ENCODE measurements around the gene MYO3A.
"Not testable (repeated sequence)": the region's sequence is repeated elsewhere in the genome, so short reads cannot be mapped to it uniquely, and the experiment has no call there.

Gene MYO3A

GRCh38 chr10:25999295-25999981 is 65.4 kb downstream of the MYO3A start:
- no peaks in the 10 kb centered on the region for H3K27me3 ChIP-seq (ENCODE audit: insufficient read depth, low read length)
- H3K36me3 ChIP-seq (ENCODE audit: insufficient read depth, low read length) = no peaks in the 10 kb centered on the region
- no peak for TF ChIP-seq EZH2 (IDR thresholded peaks at IDR 0.05; ENCODE audit: borderline replicate concordance, low read length)
- TF ChIP-seq, protein P1, sequence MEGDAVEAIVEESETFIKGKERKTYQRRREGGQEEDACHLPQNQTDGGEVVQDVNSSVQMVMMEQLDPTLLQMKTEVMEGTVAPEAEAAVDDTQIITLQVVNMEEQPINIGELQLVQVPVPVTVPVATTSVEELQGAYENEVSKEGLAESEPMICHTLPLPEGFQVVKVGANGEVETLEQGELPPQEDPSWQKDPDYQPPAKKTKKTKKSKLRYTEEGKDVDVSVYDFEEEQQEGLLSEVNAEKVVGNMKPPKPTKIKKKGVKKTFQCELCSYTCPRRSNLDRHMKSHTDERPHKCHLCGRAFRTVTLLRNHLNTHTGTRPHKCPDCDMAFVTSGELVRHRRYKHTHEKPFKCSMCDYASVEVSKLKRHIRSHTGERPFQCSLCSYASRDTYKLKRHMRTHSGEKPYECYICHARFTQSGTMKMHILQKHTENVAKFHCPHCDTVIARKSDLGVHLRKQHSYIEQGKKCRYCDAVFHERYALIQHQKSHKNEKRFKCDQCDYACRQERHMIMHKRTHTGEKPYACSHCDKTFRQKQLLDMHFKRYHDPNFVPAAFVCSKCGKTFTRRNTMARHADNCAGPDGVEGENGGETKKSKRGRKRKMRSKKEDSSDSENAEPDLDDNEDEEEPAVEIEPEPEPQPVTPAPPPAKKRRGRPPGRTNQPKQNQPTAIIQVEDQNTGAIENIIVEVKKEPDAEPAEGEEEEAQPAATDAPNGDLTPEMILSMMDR (IDR thresholded peaks at IDR 0.05; ENCODE audit: low read length) = no peak
- no peak overlapping the region for H2AFZ ChIP-seq (ENCODE audit: low read length)
- H3K4me2 ChIP-seq (ENCODE audit: low read length) = no peak overlapping the region
- no peaks in the 10 kb centered on the region for H3K9me2 ChIP-seq (ENCODE audit: low read depth, low read length)
- H3K9ac ChIP-seq (ENCODE audit: low read length) = no peak overlapping the region
- no peaks in the 10 kb centered on the region for H3K79me2 ChIP-seq (ENCODE audit: insufficient read depth, low read length)
- no peaks in the 10 kb centered on the region for H3F3A ChIP-seq (ENCODE audit: insufficient read depth, low read length)
- no peaks in the 10 kb centered on the region for H4K20me1 ChIP-seq (ENCODE audit: insufficient read depth, low read length)
- H3K4me3 ChIP-seq (ENCODE audit: low read depth, low read length, poor library complexity, severe bottlenecking) = no peak overlapping the region
- H3K27ac ChIP-seq (ENCODE audit: low read depth, low read length, poor library complexity, severe bottlenecking) = no peak overlapping the region
- no peaks in the 10 kb centered on the region for H3K4me1 ChIP-seq (ENCODE audit: insufficient read depth, low read length, severe bottlenecking)
- no peaks in the 10 kb centered on the region for H3K9me3 ChIP-seq (ENCODE audit: low read length)

- no peaks in the 10 kb centered on the region for H3K4me1 ChIP-seq (ENCODE audit: insufficient read depth, low read length, severe bottlenecking)
- H3K27me3 ChIP-seq (ENCODE audit: insufficient read depth, low read length) = no peaks in the 10 kb centered on the region
- no peaks in the 10 kb centered on the region for H3F3A ChIP-seq (ENCODE audit: insufficient read depth, low read length)
- H3K9me2 ChIP-seq (ENCODE audit: low read depth, low read length) = no peaks in the 10 kb centered on the region
- H3K4me2 ChIP-seq (ENCODE audit: low read length) = no peak overlapping the region
- no peaks in the 10 kb centered on the region for H3K36me3 ChIP-seq (ENCODE audit: insufficient read depth, low read length)
- H3K79me2 ChIP-seq (ENCODE audit: insufficient read depth, low read length) = no peaks in the 10 kb centered on the region
- no peak overlapping the region for H3K27ac ChIP-seq (ENCODE audit: low read depth, low read length, poor library complexity, severe bottlenecking)
- no peak overlapping the region for H3K9ac ChIP-seq (ENCODE audit: low read length)
- no peak for TF ChIP-seq EZH2 (IDR thresholded peaks at IDR 0.05; ENCODE audit: borderline replicate concordance, low read length)
- TF ChIP-seq, protein P1 (IDR thresholded peaks at IDR 0.05; ENCODE audit: low read length) = no peak
- no peak overlapping the region for H2AFZ ChIP-seq (ENCODE audit: low read length)
- H3K9me3 ChIP-seq (ENCODE audit: low read length) = no peaks in the 10 kb centered on the region
- H4K20me1 ChIP-seq (ENCODE audit: insufficient read depth, low read length) = no peaks in the 10 kb centered on the region
- no peak overlapping the region for H3K4me3 ChIP-seq (ENCODE audit: low read depth, low read length, poor library complexity, severe bottlenecking)
Measured at GRCh38 chr10:26000971-26001370, 66.9 kb downstream of the MYO3A start.

DNA sequence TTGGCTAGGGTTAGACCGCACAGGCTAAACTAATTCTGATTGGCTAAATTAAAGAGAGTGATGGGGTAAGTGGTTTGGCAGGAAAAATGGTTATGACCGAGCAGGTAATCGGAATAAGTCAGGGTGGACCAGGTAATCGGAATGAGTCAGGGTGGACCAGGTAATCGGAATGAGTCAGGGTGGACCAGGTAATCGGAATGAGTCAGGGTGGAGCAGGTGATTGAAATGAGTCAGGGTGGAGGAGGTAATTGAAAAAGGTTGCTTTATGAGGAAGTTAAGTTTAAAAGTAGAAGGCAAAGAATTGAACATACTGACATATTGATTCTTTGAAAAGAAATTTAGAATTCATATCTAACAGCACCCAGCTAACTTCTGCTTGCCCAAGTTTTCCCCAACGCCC is 68.4 kb downstream of the MYO3A start:
- not testable (repeated sequence) for H3K9me3 ChIP-seq (ENCODE audit: low read length); H4K20me1 ChIP-seq (ENCODE audit: insufficient read depth, low read length); H3K9ac ChIP-seq (ENCODE audit: low read length); H3K4me2 ChIP-seq (ENCODE audit: low read length); H3K4me1 ChIP-seq (ENCODE audit: insufficient read depth, low read length, severe bottlenecking); H3K4me3 ChIP-seq (ENCODE audit: low read depth, low read length, poor library complexity, severe bottlenecking); H3F3A ChIP-seq (ENCODE audit: insufficient read depth, low read length); H3K27ac ChIP-seq (ENCODE audit: low read depth, low read length, poor library complexity, severe bottlenecking); H3K36me3 ChIP-seq (ENCODE audit: insufficient read depth, low read length); H2AFZ ChIP-seq (ENCODE audit: low read length); H3K79me2 ChIP-seq (ENCODE audit: insufficient read depth, low read length); H3K9me2 ChIP-seq (ENCODE audit: low read depth, low read length); H3K27me3 ChIP-seq (ENCODE audit: insufficient read depth, low read length)

- H3K4me2 ChIP-seq (ENCODE audit: low read length) = no peak overlapping the region
- no peaks in the 10 kb centered on the region for H3K4me1 ChIP-seq (ENCODE audit: insufficient read depth, low read length, severe bottlenecking)
- no peak overlapping the region for H3K27ac ChIP-seq (ENCODE audit: low read depth, low read length, poor library complexity, severe bottlenecking)
- no peak overlapping the region for H2AFZ ChIP-seq (ENCODE audit: low read length)
- H3F3A ChIP-seq (ENCODE audit: insufficient read depth, low read length) = no peaks in the 10 kb centered on the region
- H3K9me3 ChIP-seq (ENCODE audit: low read length) = no peaks in the 10 kb centered on the region
- H3K27me3 ChIP-seq (ENCODE audit: insufficient read depth, low read length) = no peaks in the 10 kb centered on the region
- H3K79me2 ChIP-seq (ENCODE audit: insufficient read depth, low read length) = no peaks in the 10 kb centered on the region
- H3K9me2 ChIP-seq (ENCODE audit: low read depth, low read length) = no peaks in the 10 kb centered on the region
- TF ChIP-seq, protein P1 (IDR thresholded peaks at IDR 0.05; ENCODE audit: low read length) = no peak
- TF ChIP-seq EZH2 (IDR thresholded peaks at IDR 0.05; ENCODE audit: borderline replicate concordance, low read length) = no peak
- H3K9ac ChIP-seq (ENCODE audit: low read length) = no peak overlapping the region
- no peaks in the 10 kb centered on the region for H3K36me3 ChIP-seq (ENCODE audit: insufficient read depth, low read length)
- no peaks in the 10 kb centered on the region for H4K20me1 ChIP-seq (ENCODE audit: insufficient read depth, low read length)
- H3K4me3 ChIP-seq (ENCODE audit: low read depth, low read length, poor library complexity, severe bottlenecking) = no peak overlapping the region
Measured at GRCh38 chr10:26015092-26015491, 81.1 kb downstream of the MYO3A start.
